K562 (cell line): ENCODE measurements around the gene NAT10. TPM values are rescaled to one million over a fixed set of nuclear protein-coding genes. Genes with fewer than 3 reads are reported as not detected.
A peak's percentile ranks its signal among the peaks of the same experiment; 100 is the strongest.

Experiments used
- ATAC-seq: fragments of 200-7000 bp; cut with Tn5 transposase; 3 replicates; pipeline ENCODE4 v1.9.1; 2020; ENCODE audit warnings: moderate library complexity
- BruUV-seq: library from RNA; stranded (reverse); fragments of 400-500 nt; replicated peaks from 2 replicates; lab custom pipeline; 2021; lab: Mats Ljungman, UMichigan
- CTCF ChIA-PET: fragments of 300-600 bp; formaldehyde crosslinking; extraction: SDS; loops from one replicate; lab custom pipeline; 2021; ENCODE audit warnings: low intra/inter-chr PET ratio; lab: Yijun Ruan, JAX
- POLR2A ChIA-PET: fragments of 300-600, 350-650 bp; sonication (Branson Sonifier 250); formaldehyde crosslinking; extraction: SDS; loops from one replicate; lab custom pipeline; 2021; ENCODE audit warnings: antibody characterized with exemption, inconsistent platforms; lab: Yijun Ruan, JAX
- DNase-seq, 4 experiments: peaks; one replicate each; pipeline versions ENCODE4 v3.0.0 to v3.0.0-alpha.2; 2011 to 2018; ENCODE audit warnings: low spot score in 3 of 4, mixed read lengths in 3 of 4; ENCODE audit errors: extremely low read depth in 1 of 4
- FAIRE-seq: peaks from 2 replicates; lab custom pipeline; 2011; peaks lifted over from hg19 to GRCh38; lab: Jason Lieb, UNC
- H2AFZ ChIP-seq: 2 replicates; pipeline ENCODE4 v1.6.0; 2011; ENCODE audit warnings: low read depth, low read length, control low read depth, inconsistent platforms
- H3K27ac ChIP-seq: fragments of 200-600 bp; 3 replicates; pipeline ENCODE4 v1.8.0; 2011; ENCODE audit warnings: low read depth, mild to moderate bottlenecking, control low read depth, inconsistent platforms, low read length, moderate library complexity, mixed read lengths; ENCODE audit errors: extremely low read depth
- H3K27me3 ChIP-seq, 2 experiments: fragments of 300-600 bp in 1 of 2; 2 replicates in 1 of 2; 3 replicates in 1 of 2; pipeline versions ENCODE4 v1.6.0 to v1.8.0; 2011; ENCODE audit warnings: inconsistent platforms in 2 of 2, low read length in 2 of 2, mild to moderate bottlenecking in 1 of 2, mixed read lengths in 1 of 2, moderate library complexity in 1 of 2; ENCODE audit not compliant: control insufficient read depth in 2 of 2, insufficient read depth in 2 of 2
- H3K36me3 ChIP-seq: fragments of 300-600 bp; 3 replicates; pipeline ENCODE4 v1.8.0; 2011; ENCODE audit warnings: mild to moderate bottlenecking, low read length, inconsistent platforms; ENCODE audit not compliant: control insufficient read depth, insufficient read depth
- H3K4me1 ChIP-seq, 2 experiments: fragments of 200-600 bp in 1 of 2; replicated peaks in 1 of 2; 2 replicates in 1 of 2; 3 replicates in 1 of 2; pipeline versions ENCODE4 v1.5.1 to v1.8.0; 2011; ENCODE audit warnings: inconsistent platforms in 2 of 2, low read length in 2 of 2, mild to moderate bottlenecking in 1 of 2, mixed read lengths in 1 of 2, moderate library complexity in 1 of 2; ENCODE audit not compliant: control insufficient read depth in 2 of 2, insufficient read depth in 2 of 2
- H3K4me2 ChIP-seq: 2 replicates; pipeline ENCODE4 v1.6.1; 2011; ENCODE audit warnings: low read length, control low read depth, inconsistent platforms, mixed read lengths; ENCODE audit not compliant: insufficient read depth
- H3K4me3 ChIP-seq: fragments of 200-600 bp; sonication (generic), shearing (Covaris generic); 2 replicates; pipeline ENCODE4 v1.5.1; 2016; ENCODE audit warnings: control low read depth, inconsistent platforms
- H3K79me2 ChIP-seq: fragments of 200-600 bp; 3 replicates; pipeline ENCODE4 v1.8.0; 2011; ENCODE audit warnings: low read length, inconsistent platforms; ENCODE audit not compliant: control insufficient read depth, insufficient read depth
- H3K9ac ChIP-seq, 2 experiments: 2 replicates each; pipeline versions ENCODE4 v1.6.0 to v1.6.1; 2011; ENCODE audit warnings: low read depth in 2 of 2, low read length in 2 of 2, control low read depth in 1 of 2, inconsistent platforms in 1 of 2, mild to moderate bottlenecking in 1 of 2, mixed read lengths in 1 of 2; ENCODE audit not compliant: insufficient read depth in 1 of 2
- H3K9me1 ChIP-seq: one replicate; pipeline ENCODE4 v1.6.0; 2011; ENCODE audit warnings: inconsistent platforms, mild to moderate bottlenecking, low read length, moderate library complexity; ENCODE audit not compliant: control insufficient read depth, insufficient read depth
- H3K9me3 ChIP-seq: replicated peaks from 2 replicates; pipeline ENCODE4 v1.5.1; 2011; ENCODE audit warnings: low read depth, low read length, inconsistent platforms; ENCODE audit not compliant: control insufficient read depth, insufficient read depth
- H4K20me1 ChIP-seq: replicated peaks from 2 replicates; pipeline ENCODE4 v1.6.1; 2011; ENCODE audit warnings: low read length, inconsistent platforms, mixed read lengths; ENCODE audit not compliant: control insufficient read depth, insufficient read depth
- ATF3 ChIP-seq, 2 experiments: fragments of 450-650 bp in 1 of 2; sonication (generic) in 1 of 2; formaldehyde crosslinking in 1 of 2; IDR thresholded peaks in 1 of 2; conservative IDR thresholded peaks in 1 of 2; 2 replicates each; pipeline versions ENCODE4 v1.6.1 to v1.8.1; 2016 to 2023; ENCODE audit warnings: mild to moderate bottlenecking in 2 of 2, moderate library complexity in 2 of 2, inconsistent platforms in 1 of 2, missing genetic modification reagents in 1 of 2
- CXXC5 ChIP-seq: fragments of 250-450 bp; sonication (Bioruptor Pico); IDR thresholded peaks from 2 replicates; pipeline ENCODE4 v1.8.0; 2022; ENCODE audit warnings: inconsistent platforms, mild to moderate bottlenecking, moderate library complexity
- GATA2 ChIP-seq: sonication (generic); formaldehyde crosslinking; IDR thresholded peaks from 2 replicates; pipeline ENCODE4 v1.4.0; 2020; ENCODE audit warnings: mild to moderate bottlenecking, missing genetic modification reagents
- HOXB6 ChIP-seq: fragments of 250-450 bp; sonication (Bioruptor Pico); IDR thresholded peaks from 2 replicates; pipeline ENCODE4 v1.5.1; 2022; ENCODE audit warnings: mild to moderate bottlenecking, borderline replicate concordance
- KLF6 ChIP-seq: fragments of 250-450 bp; sonication (Bioruptor Pico); IDR thresholded peaks from 2 replicates; pipeline ENCODE4 v1.4.0; 2020; ENCODE audit warnings: mild to moderate bottlenecking, moderate library complexity, borderline replicate concordance
- MEIS2 ChIP-seq: fragments of 450-650 bp; IDR thresholded peaks from 2 replicates; pipeline ENCODE4 v1.6.1; 2014; ENCODE audit warnings: mild to moderate bottlenecking; ENCODE audit not compliant: partially characterized antibody
- NKRF ChIP-seq: fragments of 450-650 bp; IDR thresholded peaks from 2 replicates; pipeline ENCODE4 v1.6.1; 2016; ENCODE audit warnings: borderline replicate concordance
- NONO ChIP-seq, 2 experiments: fragments of 200-400 bp in 1 of 2; fragments of 450-650 bp in 1 of 2; formaldehyde crosslinking in 1 of 2; IDR thresholded peaks; 2 replicates each; pipeline ENCODE4 v1.6.1; 2017; ENCODE audit warnings: low read depth in 2 of 2, mild to moderate bottlenecking in 2 of 2, moderate library complexity in 2 of 2, low read length in 1 of 2
- NR4A1 ChIP-seq, 2 experiments: fragments of 250-450 bp in 1 of 2; fragments of 450-650 bp in 1 of 2; sonication (Bioruptor Pico) in 1 of 2; IDR thresholded peaks; 2 replicates each; pipeline versions ENCODE4 v1.4.0 to v1.6.1; 2016 to 2020; ENCODE audit warnings: mild to moderate bottlenecking in 2 of 2, missing compliant biosample characterization in 1 of 2, missing genetic modification characterization in 1 of 2, moderate library complexity in 1 of 2
- NRF1 ChIP-seq, 2 experiments: fragments of 450-650 bp; IDR thresholded peaks in 1 of 2; conservative IDR thresholded peaks in 1 of 2; 2 replicates each; pipeline ENCODE4 v1.6.1; 2014; ENCODE audit warnings: mild to moderate bottlenecking in 2 of 2
- PHB ChIP-seq: fragments of 250-450 bp; sonication (Bioruptor Pico); IDR thresholded peaks from 2 replicates; pipeline ENCODE4 v1.5.0; 2021
- SMARCE1 ChIP-seq: fragments of 450-650 bp; IDR thresholded peaks from 2 replicates; pipeline ENCODE4 v1.7.1; 2016; ENCODE audit warnings: mild to moderate bottlenecking
- SPI1 ChIP-seq: IDR thresholded peaks from 2 replicates; pipeline ENCODE4 v1.6.1; 2011; ENCODE audit warnings: low read depth, low read length, control low read depth, borderline replicate concordance
- ZBTB9 ChIP-seq: fragments of 450-650 bp; formaldehyde crosslinking; IDR thresholded peaks from 2 replicates; pipeline ENCODE4 v1.4.0; 2020; ENCODE audit warnings: mild to moderate bottlenecking, moderate library complexity
- ZNF436 ChIP-seq: fragments of 250-450, 450-650 bp; sonication (Bioruptor Pico); formaldehyde crosslinking; IDR thresholded peaks from 2 replicates; pipeline ENCODE4 v1.7.0; 2020; ENCODE audit warnings: mild to moderate bottlenecking
- ZNF76 ChIP-seq: fragments of 250-450 bp; sonication (Bioruptor Pico); IDR thresholded peaks from 2 replicates; pipeline ENCODE4 v1.4.0; 2020; ENCODE audit warnings: mild to moderate bottlenecking, moderate library complexity, borderline replicate concordance
- ZNF778 ChIP-seq: fragments of 450-650 bp; formaldehyde crosslinking; IDR thresholded peaks from 2 replicates; pipeline ENCODE4 v1.4.0; 2020; ENCODE audit warnings: mild to moderate bottlenecking, moderate library complexity
- WGBS: fragments of 100-300 bp; shearing (Covaris generic); methylation state at CpG from one replicate; pipeline ENCODE4 v1.1.6; 2016; ENCODE audit warnings: low coverage, mixed read lengths; ENCODE audit not compliant: insufficient coverage; ENCODE audit errors: missing lambda C conversion rate; 5-methylcytosine and 5-hydroxymethylcytosine counted together
- in situ Hi-C: fragments of 300-500 bp; cut with MboI; formaldehyde crosslinking; loops from 4 replicates; pipeline ENCODE4 v1.15.0; 2018; ENCODE audit warnings: inconsistent platforms, mixed read lengths
- intact Hi-C: fragments of 100-400 bp; cut with micrococcal nuclease; formaldehyde crosslinking; loops from 2 replicates; pipeline ENCODE4 v1.14.2; 2022
- polyA plus RNA-seq, 8 experiments: library from polyadenylated mRNA; depleted of rRNA in 4 of 8; stranded (reverse) in 5 of 8; unstranded in 3 of 8; fragments of >200 nt; fragmentation: Nextera tagmentation in 2 of 8; fragmentation: Illumina TruSeq in 1 of 8; extraction: Ambion mirVana in 2 of 8; extraction: Trizol in 1 of 8; gene quantifications; 2 replicates each; pipeline versions ENCODE4 v1.2.1 to v1.2.3, GENCODE V29; 2011 to 2014; ENCODE audit warnings: inconsistent platforms in 1 of 8, missing spikeins in 1 of 8
- total RNA-seq, 7 experiments: library from RNA; depleted of rRNA in 6 of 7; stranded (reverse); fragments of >200 nt in 6 of 7; fragmentation: Illumina TruSeq in 2 of 7; extraction: Trizol in 2 of 7; gene quantifications; 2 replicates each; pipeline versions ENCODE4 v1.2.1 to v1.2.3, GENCODE V29; 2011 to 2021; ENCODE audit warnings: low replicate concordance in 1 of 7

NAT10 gene
- total and polyA plus RNA-seq, 9 of the 15 experiments (the other 6 are each of a cell fraction or from before 2014, with no cell fraction given), result 55.4 to 125 (median 86.3) TPM

GRCh38 chr11:34161812-34162492 is 56.5 kb downstream of the NAT10 start:
- ATAC-seq, result peak; percentile 67
- TF ChIP-seq CXXC5 (peak; percentile 36; the same call in 1 of the 2 replicates), NONO (IDR thresholded peaks at IDR 0.05; ENCODE audit: low read depth in 2 of 2, low read length in 1 of 2) (no peak), NR4A1 (CRISPR knock-in tag; IDR thresholded peaks at IDR 0.05) (no peak), NR4A1 (tag; IDR thresholded peaks at IDR 0.05) (no peak), SPI1 (no peak), PHB (no peak), ZBTB9 (0 out of 2 replicates have a peak, but pooled peaks have one; percentile 64), HOXB6 (no peak), ZNF76 (CRISPR knock-in tag) (no peak), KLF6 (CRISPR knock-in tag) (no peak), GATA2 (CRISPR knock-in tag) (peak; percentile 66; the same call in 1 of the 2 replicates), ZNF778 (CRISPR knock-in tag) (no peak), NRF1 (conservative IDR thresholded peaks at IDR 0.05 in 1 of 2, IDR thresholded peaks at IDR 0.05 in 1 of 2) (peak in 1 of 2 experiments; percentile 22; a peak in 2 of 4 replicates), MEIS2 (peak; percentile 53), NKRF (no peak), SMARCE1 (peak; percentile 76; the same call in 1 of the 2 replicates), ATF3 (IDR thresholded peaks at IDR 0.05) (peak; percentile 97), ATF3 (CRISPR knock-in tag; conservative IDR thresholded peaks at IDR 0.05) (peak; percentile 95), ZNF436 (no peak)

More at GRCh38 chr11:34161812-34162492, 56.5 kb downstream of the NAT10 start:
- POLR2A ChIA-PET, result interaction anchor here (1.6 kb wide), 1 partner anchor 12 kb away, joined by 8 read pairs; no protein-coding TSS in a partner anchor
- Histone ChIP-seq H3K9ac (peak overlapping the region in 1 of 2 experiments; percentile 68; a peak in 2 of 4 replicates), H3K4me3 (no peak overlapping the region), H2AFZ (no peak overlapping the region), H3K79me2 (no peaks in the 10 kb centered on the region), H3K27ac (no peak overlapping the region), H3K36me3 (no peaks in the 10 kb centered on the region), H4K20me1 (peaks cover 12% of the 10 kb centered on the region), H3K4me1 (peaks cover 8 to 16% of the 10 kb centered on the region in 2 experiments; a peak in 4 of 5 replicates), H3K4me2 (no peak overlapping the region), H3K27me3 (peaks cover 12 to 44% of the 10 kb centered on the region in 2 experiments; a peak in 4 of 5 replicates), H3K9me1 (no peaks in the 10 kb centered on the region), H3K9me3 (no peaks in the 10 kb centered on the region)
- 20% methylated on average over 18 of the region's 18 CpGs for WGBS
- peak; percentile 53 to 66 (median 62) for DNase-seq
- BruUV-seq, result no TSS peak
- in situ Hi-C loops (loop anchor here (25.0 kb wide), 1 partner anchor 325 kb away; no protein-coding TSS in a partner anchor), intact Hi-C loops (no loop called here)
- FAIRE-seq, result peak; percentile 65
- CTCF ChIA-PET, result no interaction called here
